Esophagus squamous epithelium (tissue), 4 donors: ENCODE results near the gene AP1S3.

ENCODE experiments used
- POLR2A ChIP-seq, 4 donors: fragments of 450-650 bp; IDR thresholded peaks; one replicate each; pipeline ENCODE4 v1.6.1; 2017; ENCODE audit warnings: antibody characterized with exemption in 4 of 4, mild to moderate bottlenecking in 4 of 4, moderate library complexity in 3 of 4
- TF ChIP-seq, protein P1 (sequence below), 6 experiments: fragments of 450-650 bp in 4 of 6; fragments of 200-600 bp in 2 of 6; sonication (generic) in 2 of 6; IDR thresholded peaks; one replicate each; pipeline ENCODE4 v1.5.1; 2016 to 2019; ENCODE audit warnings: antibody characterized with exemption in 6 of 6, mild to moderate bottlenecking in 4 of 6, moderate library complexity in 4 of 6

DNA sequence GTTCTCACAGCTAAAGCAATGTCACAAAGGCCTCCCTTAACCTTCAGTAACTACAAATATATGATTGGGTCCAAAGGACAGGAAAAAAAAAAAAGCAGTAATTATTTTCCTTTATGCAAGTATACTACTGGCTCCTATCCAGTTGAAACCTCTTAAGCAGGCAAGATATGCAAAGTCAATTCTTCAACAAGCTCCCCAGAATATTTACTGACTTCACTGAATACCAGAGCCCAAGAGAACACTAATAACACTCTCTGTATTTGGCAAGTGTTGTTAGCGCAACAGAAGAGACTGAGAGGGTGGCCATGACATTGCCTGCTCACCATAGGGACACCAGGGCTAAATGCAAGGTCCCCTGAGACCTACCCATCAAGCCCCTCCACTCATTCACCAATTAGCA lies 74.5 kb downstream of the AP1S3 start:
- TF ChIP-seq, protein P1, sequence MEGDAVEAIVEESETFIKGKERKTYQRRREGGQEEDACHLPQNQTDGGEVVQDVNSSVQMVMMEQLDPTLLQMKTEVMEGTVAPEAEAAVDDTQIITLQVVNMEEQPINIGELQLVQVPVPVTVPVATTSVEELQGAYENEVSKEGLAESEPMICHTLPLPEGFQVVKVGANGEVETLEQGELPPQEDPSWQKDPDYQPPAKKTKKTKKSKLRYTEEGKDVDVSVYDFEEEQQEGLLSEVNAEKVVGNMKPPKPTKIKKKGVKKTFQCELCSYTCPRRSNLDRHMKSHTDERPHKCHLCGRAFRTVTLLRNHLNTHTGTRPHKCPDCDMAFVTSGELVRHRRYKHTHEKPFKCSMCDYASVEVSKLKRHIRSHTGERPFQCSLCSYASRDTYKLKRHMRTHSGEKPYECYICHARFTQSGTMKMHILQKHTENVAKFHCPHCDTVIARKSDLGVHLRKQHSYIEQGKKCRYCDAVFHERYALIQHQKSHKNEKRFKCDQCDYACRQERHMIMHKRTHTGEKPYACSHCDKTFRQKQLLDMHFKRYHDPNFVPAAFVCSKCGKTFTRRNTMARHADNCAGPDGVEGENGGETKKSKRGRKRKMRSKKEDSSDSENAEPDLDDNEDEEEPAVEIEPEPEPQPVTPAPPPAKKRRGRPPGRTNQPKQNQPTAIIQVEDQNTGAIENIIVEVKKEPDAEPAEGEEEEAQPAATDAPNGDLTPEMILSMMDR (IDR thresholded peaks at IDR 0.05), result no peak
- TF ChIP-seq POLR2A (IDR thresholded peaks at IDR 0.05), result no peak
